ENCODE data around the gene CACNG7.
"Not testable (repeated sequence)": the region's sequence is repeated elsewhere in the genome, so short reads cannot be mapped to it uniquely, and the experiment has no call there.

The CACNG7 gene

GRCh38 chr19:53906211-53907192 lies 2.6 kb upstream of the CACNG7 start:
- DNase-seq, result no peak

DNA sequence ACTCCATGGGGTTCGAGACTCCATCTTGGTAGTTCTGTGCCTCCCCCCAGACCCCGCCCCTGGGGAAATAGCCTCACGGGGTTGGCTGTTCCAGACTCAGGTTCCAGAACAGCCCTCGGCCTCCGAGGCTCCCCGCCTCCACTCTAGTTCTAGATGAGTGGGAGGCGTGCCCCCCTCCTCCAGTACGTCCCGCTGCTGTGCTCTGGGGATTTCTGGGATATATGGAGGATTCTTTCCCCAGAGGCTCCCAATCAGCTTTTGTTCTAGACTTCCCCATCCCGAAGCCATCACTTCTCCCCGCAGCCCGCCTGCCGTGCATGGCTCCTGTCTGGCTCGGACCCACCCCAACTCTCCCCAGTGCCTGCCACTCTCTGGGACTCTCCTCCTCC lies 1.9 kb upstream of the CACNG7 start:
- no peak for DNase-seq

GRCh38 chr19:53907690-53908089 lies 1.4 kb upstream of the CACNG7 start:
- no peak for DNase-seq

DNA sequence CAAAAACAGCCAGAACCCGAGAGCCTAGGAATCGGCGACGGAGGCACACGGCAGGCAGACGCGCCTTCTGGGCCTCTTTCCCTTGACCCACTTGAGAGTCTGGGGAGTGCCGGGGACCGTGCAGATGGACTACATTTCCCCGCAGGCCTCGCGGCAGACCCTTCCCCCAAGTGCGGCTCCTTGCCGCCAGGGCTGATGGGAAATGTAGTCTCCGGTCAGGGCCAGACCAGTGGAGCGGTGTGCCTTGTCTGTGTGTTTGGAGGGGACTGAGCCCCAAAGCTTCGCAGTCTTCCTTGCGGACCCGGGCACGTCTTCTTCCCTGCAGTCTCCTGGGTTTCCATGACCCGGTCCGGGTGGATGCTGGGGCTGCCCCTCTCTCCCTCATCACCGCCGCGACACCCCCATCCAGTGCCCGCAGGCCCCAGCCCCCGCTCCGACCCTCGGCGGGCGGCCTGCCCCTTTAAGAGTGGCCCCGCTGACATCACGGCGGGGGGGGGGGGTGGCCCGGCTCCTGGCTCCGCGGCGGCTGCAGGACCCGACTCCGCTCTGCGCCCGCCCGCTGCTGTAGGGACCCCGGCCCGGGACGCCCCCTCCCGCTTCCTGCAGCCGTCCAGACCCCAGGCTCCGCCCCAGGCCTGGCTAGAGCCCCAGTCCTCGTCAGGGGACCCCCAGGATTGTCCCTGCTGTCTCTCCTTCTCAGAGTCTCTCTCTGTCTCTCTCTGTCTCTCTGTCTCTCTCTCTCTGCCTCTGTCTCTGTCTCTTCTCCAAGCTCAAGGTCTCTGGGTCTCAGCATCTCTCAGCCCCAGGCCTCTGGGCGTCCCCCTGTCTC lies 758 bp upstream of the CACNG7 start:
- no peak for DNase-seq

GRCh38 chr19:53909471-53910169 lies 542 bp downstream of the CACNG7 start:
- DNase-seq, result no peak

DNA sequence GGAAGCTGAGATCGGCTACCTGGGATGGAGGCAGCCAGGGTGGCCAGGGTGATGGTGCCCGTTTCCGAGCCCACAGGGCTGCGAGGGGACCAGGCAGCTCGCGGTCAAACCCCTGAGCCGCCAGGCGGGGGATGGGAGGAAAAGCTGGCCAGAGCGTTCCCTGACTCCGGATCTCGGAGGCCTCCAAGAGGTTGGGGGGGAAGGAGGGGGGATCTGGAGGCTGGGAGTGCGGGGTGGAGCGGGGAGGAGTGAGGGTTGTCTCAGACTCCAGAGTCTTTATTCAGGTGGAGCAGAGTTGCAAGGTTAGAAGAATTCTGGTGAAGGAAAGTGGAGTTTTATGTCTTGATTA lies 1.1 kb downstream of the CACNG7 start:
- DNase-seq, result no peak

DNA sequence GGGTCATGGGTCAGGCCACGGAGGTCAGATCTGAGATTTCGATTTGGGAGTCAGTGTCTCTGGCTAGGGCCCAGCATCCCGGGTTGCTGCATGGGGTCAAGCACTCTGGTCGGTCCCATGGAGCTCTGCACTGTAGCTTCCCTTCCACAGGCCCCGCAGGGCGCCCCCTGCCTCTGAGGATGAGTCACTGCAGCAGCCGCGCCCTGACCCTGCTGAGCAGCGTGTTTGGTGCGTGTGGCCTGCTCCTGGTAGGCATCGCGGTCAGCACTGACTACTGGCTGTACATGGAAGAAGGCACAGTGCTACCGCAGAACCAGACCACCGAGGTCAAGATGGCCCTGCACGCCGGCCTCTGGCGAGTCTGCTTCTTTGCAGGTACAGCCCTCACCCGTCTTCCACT lies 3.6 kb downstream of the CACNG7 start:
- DNase-seq, result no peak

GRCh38 chr19:53915000-53915399 lies 5.9 kb downstream of the CACNG7 start:
- DNase-seq, result no peak

DNA sequence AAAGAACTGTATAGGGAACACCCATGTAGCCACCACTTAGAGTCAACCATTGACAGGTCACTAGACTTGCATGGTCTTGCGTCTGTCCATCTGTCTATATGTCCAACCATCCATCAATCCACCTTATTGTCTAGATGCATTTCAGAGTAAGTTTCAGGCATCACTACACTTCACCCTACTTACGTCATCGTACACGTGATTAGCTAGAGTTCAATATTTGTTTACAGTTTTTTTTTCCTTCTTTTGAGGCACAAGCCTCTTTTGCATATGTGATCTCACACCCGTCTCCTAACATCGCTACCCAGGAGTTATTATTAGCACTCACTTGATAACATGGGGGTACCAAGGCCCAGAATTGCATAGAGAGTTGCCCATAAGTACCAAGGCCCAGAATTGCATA lies 6.9 kb downstream of the CACNG7 start:
- no peak for DNase-seq

GRCh38 chr19:53917356-53917755 lies 8.3 kb downstream of the CACNG7 start:
- DNase-seq, result no peak

GRCh38 chr19:53927739-53928138 lies 18.7 kb downstream of the CACNG7 start:
- DNase-seq, result no peak

DNA sequence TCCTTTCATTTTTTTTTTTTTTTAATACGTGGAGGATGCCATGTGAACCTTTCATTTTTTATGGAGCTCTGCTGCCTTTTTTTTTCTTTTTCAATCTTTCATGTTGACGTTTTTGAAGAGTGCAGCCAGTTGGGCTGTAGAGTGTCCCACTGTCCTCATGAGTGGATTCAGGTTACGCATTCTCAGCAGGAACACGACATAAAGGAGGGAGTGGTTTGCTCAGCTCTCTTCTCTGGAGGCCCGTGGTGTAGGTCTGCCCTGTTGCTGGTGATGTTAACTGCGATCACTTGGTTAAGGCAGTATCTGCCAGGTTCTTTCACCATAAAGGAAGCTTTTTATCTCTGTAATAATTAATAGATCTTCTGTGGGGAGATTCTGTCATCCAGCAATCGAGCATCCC lies 27.0 kb downstream of the CACNG7 start:
- no peak for DNase-seq

- no peak for DNase-seq
These were observed 33.1 kb downstream of the CACNG7 start for GRCh38 chr19:53942001-53942786.

DNA sequence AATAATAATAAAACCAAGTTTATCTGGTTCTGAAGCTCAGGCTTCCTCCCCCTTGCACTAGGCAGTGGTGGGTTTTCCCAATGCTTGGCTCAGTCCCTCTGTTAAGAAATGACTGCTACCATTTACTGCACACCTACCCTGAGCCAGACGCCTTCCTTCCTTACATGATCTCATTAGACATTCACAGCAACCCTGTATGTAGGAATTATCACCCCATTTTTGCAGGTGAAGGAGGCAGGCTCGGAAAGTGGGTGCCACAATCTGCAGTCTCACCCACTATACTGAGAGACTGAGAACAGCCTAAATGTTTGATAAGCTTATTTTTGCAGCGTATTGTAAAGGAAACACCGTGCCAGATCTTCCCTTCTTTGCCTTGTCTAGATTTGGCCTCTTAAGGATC lies 35.3 kb downstream of the CACNG7 start:
- no peak for DNase-seq

- no peak for DNase-seq
These were observed 35.9 kb downstream of the CACNG7 start for GRCh38 chr19:53944933-53945332.

- DNase-seq, result no peak
These were observed 36.4 kb downstream of the CACNG7 start for GRCh38 chr19:53945441-53945840.

GRCh38 chr19:53945998-53946397 lies 36.9 kb downstream of the CACNG7 start:
- no peak for DNase-seq

GRCh38 chr19:53947624-53948023 lies 38.5 kb downstream of the CACNG7 start:
- no peak for DNase-seq

- not testable (repeated sequence) for DNase-seq
These were observed 39.5 kb downstream of the CACNG7 start for GRCh38 chr19:53948611-53949010.

DNA sequence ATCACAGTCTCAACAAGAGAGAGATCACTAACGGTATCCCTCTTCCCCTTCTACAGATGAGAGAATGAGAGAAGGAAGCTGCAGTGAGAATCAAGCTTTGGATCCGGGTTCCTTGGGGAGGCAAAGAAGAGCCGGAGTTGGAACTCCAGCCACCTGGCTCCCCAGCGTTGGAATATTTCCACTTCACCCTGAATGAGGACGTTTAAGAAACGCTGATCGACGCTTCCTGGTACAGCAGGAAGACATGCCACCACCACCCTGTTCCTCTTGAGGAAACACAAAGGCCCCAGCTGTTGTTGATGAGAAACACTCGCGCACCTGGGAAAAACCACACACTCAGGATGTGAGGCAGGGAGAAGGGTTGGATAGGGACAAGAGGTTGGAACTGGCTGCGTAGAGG lies 42.4 kb downstream of the CACNG7 start:
- no peak for DNase-seq

DNA sequence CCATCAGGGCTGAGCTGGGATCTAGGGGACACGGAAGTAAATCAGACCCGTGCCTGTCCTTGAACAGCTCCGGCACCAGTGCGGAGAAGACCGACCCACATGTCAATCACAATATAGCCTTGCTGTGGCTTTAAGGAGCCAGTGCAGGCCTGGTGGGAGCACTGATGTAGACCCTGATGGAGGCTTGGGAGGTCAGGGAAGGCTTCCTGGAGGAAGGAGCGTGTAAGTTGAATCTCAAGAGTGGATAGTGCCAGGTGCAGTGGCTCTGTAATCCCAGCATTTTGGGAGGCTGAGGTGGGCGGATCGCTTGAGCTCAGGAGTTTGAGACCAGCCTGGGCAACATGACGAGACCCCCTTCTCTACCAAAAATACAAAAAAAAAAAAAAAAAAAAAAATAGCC lies 42.9 kb downstream of the CACNG7 start:
- no peak for DNase-seq

GRCh38 chr19:53953383-53953782 lies 44.3 kb downstream of the CACNG7 start:
- DNase-seq, result no peak

All from NCI-H1694 (cell line).